NCI-H82 treated with DMSO at 0.1 percent for 48 hours (cell line): Measurements from ENCODE around the gene SORCS3.
"Not testable (repeated sequence)": the region's sequence is repeated elsewhere in the genome, so short reads cannot be mapped to it uniquely, and the experiment has no call there.

ENCODE experiments used
- DNase-seq: peaks from one replicate; lab custom pipeline; 2025; ENCODE audit not compliant: unreplicated experiment; lab: John Stamatoyannopoulos, UW

SORCS3 gene

GRCh38 chr10:104689547-104689946 lies 48.5 kb downstream of the SORCS3 start:
- no peak for DNase-seq

DNA sequence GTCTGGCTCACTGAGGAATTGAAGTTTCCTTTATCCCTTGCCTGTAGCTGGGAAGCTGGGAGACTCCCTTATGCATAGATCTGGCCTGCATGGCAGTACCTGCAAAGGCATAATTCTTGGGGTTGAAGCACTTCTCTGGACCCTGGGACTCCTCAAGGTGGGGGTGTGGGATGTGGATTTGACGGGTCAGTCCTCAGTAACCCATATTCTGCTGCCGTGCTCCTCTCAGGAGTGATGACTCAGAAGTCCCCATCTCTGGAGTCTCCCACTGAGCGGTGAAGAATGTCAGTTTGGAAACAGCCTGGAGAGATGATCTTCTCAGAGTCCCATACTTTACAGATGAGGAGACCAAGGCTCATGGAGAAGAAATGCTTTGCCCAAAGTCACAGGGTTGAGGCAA lies 49.0 kb downstream of the SORCS3 start:
- DNase-seq = no peak

DNA sequence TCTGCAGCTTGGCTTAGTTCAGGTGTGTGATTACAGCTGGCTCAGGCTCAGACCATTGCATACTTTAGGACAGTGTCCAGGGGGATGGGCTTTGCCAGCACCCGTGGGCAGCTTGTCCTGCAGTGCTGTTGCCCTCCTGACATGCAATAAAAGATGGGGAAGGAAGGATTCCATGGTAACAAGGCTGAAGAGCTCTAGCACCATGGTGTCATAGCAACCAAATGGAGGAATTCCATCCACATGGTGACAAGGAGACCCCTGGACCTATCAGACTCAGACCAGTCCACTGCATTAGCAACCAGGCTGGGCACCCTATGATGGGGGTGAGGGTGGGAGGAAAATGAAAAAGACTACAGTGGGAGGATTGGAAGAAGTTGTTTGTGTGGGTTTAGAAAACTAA lies 49.9 kb downstream of the SORCS3 start:
- DNase-seq = no peak

GRCh38 chr10:104694074-104694473 lies 53.0 kb downstream of the SORCS3 start:
- DNase-seq = no peak

GRCh38 chr10:104703262-104703661 lies 62.2 kb downstream of the SORCS3 start:
- DNase-seq = not testable (repeated sequence)

GRCh38 chr10:104706886-104707285 lies 65.8 kb downstream of the SORCS3 start:
- no peak for DNase-seq

GRCh38 chr10:104707602-104708459 lies 66.7 kb downstream of the SORCS3 start:
- DNase-seq = no peak

- DNase-seq = peak; percentile 67
Observed at GRCh38 chr10:104711302-104711721, 70.2 kb downstream of the SORCS3 start.

DNA sequence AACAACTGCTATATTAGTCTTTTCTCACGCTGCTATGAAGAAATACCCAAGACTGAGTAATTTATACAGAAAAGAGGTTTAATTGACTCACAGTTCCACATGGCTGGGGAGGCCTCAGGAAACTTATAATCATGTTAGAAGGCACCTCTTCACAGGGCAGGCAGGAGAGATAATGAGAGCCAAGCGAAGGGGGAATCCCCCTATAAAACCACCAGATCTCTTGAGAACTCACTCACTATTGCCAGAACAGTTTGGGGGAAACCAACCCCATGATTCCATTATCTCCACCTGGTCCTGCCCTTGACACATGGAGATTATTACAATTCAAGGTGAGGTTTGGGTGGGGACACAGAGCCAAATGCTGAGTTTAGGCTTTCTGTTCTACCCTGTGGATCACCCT lies 89.5 kb downstream of the SORCS3 start:
- not testable (repeated sequence) for DNase-seq

GRCh38 chr10:104731192-104731591 lies 90.1 kb downstream of the SORCS3 start:
- DNase-seq = no peak

GRCh38 chr10:104732222-104732621 lies 91.1 kb downstream of the SORCS3 start:
- no peak for DNase-seq

DNA sequence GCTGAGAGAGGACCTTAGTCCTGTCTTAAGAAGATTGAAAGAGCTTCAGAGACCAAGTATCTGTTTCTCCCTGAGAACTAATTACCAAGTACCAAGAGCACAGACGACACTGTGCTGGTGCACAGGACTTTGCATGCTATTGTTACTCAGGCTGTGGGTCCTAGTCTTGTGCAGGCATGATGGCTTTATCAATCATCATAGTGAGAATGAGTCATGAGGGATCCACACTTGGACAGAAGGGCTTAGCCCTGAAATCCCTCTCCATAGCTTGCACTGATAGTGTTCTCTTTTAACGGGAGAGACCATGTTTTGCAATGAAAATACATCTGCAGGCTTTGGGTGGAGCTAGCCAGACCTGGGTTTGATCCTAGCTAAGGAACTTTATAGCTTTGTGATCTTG lies 93.3 kb downstream of the SORCS3 start:
- no peak for DNase-seq

DNA sequence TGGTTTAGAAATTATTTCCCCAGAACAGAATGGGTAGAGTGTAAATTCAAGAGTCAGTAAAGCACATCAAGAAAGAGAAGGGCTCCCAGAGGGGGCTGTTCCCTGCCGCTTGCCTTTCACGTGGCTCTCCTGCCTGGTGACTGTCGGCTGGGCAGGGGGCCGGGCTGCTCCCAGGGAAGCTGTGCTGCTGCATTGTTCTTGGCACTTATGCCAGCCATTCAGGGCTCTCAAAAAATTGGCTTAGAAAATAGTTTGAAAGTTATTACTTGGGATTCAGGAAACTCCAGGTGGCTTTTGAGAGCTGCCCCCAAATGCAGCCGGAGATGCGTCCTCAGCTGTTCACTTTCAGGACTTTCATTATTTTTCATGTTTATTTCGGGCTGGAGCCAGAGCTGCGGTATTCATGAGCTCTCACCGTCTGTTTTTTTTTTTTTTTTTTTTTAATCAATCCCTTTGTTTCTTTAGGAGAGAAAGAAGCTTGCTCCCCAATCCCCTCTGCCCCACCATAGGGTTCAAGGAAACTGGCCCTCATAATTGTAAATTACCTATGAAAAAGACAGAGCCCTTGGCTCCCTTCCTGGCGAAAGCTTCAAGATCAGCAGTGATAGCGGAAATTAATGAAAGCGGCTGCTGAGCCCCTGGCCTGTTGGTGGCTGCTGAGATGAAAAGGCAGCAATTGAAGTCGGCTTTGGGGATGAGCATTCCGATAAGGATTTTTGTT lies 94.1 kb downstream of the SORCS3 start:
- DNase-seq = no peak

- peak; percentile 29 for DNase-seq
Observed at GRCh38 chr10:104735757-104736391, 94.8 kb downstream of the SORCS3 start.

- DNase-seq = no peak
Observed at GRCh38 chr10:104741127-104741526, 100.0 kb downstream of the SORCS3 start.

DNA sequence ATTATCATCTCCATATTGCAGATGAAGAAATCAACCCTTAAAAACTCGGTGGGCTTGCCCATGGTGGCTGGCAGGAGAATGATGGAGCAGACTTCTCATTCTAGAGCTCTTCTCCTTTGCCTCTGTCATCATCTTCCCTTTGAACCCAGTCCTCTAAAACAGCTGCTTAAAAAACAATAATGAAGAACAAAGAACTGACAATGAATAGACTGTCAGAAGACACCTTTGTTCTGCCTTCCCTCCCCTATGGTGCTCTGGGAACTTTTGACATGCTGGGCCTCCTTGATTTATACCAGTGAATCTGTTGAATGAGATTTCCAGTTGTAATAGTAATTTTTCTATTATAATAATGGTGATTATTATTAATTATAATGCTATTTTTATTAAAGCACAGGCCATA lies 103.0 kb downstream of the SORCS3 start:
- no peak for DNase-seq

- no peak for DNase-seq
Observed at GRCh38 chr10:104750291-104750690, 109.2 kb downstream of the SORCS3 start.

GRCh38 chr10:104762793-104763192 lies 121.7 kb downstream of the SORCS3 start:
- no peak for DNase-seq

DNA sequence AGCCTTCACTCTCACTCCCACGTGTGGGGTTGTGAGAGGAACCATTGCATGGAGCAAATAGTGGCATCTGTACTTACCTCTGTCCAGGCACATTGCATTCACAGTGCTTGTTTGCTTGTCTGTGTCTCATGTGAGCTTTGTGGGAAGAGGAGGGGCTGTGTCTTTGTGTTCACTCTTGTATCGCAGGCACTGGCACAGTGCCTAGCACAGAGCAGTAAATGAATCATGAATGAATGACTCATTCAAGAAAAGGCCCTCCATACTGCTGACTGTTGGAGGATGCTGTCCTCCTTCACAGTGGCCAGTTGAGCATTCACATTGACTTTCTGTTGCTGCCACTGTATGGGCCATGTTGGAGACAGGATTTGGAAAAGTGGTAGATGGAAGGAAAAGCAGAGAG lies 125.3 kb downstream of the SORCS3 start:
- DNase-seq = no peak

DNA sequence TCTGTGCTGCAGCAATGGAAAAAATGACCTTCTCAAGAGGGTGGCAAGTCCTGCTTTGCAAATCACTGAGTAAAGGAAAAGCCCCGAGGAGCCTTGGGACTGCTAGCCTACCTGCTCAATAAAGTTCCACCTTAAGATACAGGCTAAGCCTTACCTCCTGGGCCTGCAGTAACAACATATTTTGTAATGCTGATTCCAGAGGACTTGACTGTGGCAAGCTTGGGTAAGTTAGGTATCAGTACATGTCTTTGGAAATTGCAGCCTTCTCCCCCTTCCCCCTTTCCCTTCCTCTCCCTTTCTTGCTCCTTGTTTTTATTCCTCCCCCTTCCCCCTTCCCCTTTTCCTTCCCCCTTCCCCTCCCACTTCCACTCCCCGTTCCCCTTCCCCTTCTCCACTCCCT lies 126.2 kb downstream of the SORCS3 start:
- no peak for DNase-seq

- DNase-seq = no peak
Observed at GRCh38 chr10:104767745-104768144, 126.7 kb downstream of the SORCS3 start.

- DNase-seq = no peak
Observed at GRCh38 chr10:104773105-104773504, 132.0 kb downstream of the SORCS3 start.
